ENCODE results near the gene LRMDA. TPM values are rescaled to one million over a fixed set of nuclear protein-coding genes. Genes with fewer than 3 reads are reported as not detected.

LRMDA gene
- total and polyA plus RNA-seq, 2 of the 13 experiments (the other 11 are each of a cell fraction or from before 2014, with no cell fraction given) = 13.4 to 22.0 TPM

- TF ChIP-seq PRMT3 (CRISPR knock-in tag; IDR thresholded peaks at IDR 0.05; ENCODE audit: borderline replicate concordance, low read depth) (0 out of 2 replicates have a peak, but pooled peaks have one; percentile 43), ZNF687 (CRISPR knock-in tag; IDR thresholded peaks at IDR 0.05) (peak; percentile 72), ELF4 (CRISPR knock-in tag; IDR thresholded peaks at IDR 0.05; ENCODE audit: borderline replicate concordance) (no peak), FIP1L1 (IDR thresholded peaks at IDR 0.05; ENCODE audit: borderline replicate concordance, insufficient read depth, low read depth, low read length) (no peak), ZFY (CRISPR knock-in tag; IDR thresholded peaks at IDR 0.05) (0 out of 2 replicates have a peak, but pooled peaks have one; percentile 38), SP1 (IDR thresholded peaks at IDR 0.05) (no peak), SP1 (CRISPR knock-in tag; IDR thresholded peaks at IDR 0.05) (no peak), BRCA1 (CRISPR knock-in tag; IDR thresholded peaks at IDR 0.05) (no peak), ATF2 (CRISPR knock-in tag; IDR thresholded peaks at IDR 0.05) (no peak), DR1 (CRISPR knock-in tag; IDR thresholded peaks at IDR 0.05) (no peak), ZNF616 (CRISPR knock-in tag; IDR thresholded peaks at IDR 0.05; ENCODE audit: low read depth) (0 out of 2 replicates have a peak, but pooled peaks have one; percentile 30), ZNF597 (CRISPR knock-in tag; IDR thresholded peaks at IDR 0.05) (no peak), ZNF670 (CRISPR knock-in tag; IDR thresholded peaks at IDR 0.05; ENCODE audit: borderline replicate concordance) (no peak; the same call in 1 of the 2 replicates), DNMT3B (CRISPR knock-in tag; conservative IDR thresholded peaks at IDR 0.05) (no peak), ATRX (CRISPR knock-in tag; IDR thresholded peaks at IDR 0.05; ENCODE audit: borderline replicate concordance) (no peak), NFKB2 (CRISPR knock-in tag; IDR thresholded peaks at IDR 0.05; ENCODE audit: borderline replicate concordance) (peak; percentile 62; the same call in 1 of the 2 replicates), MTERF4 (CRISPR knock-in tag; IDR thresholded peaks at IDR 0.05) (peak; percentile 40; the same call in 1 of the 2 replicates), ZNF276 (CRISPR knock-in tag; IDR thresholded peaks at IDR 0.05; ENCODE audit: low read depth) (no peak; the same call in 1 of the 2 replicates), ZNF749 (CRISPR knock-in tag; IDR thresholded peaks at IDR 0.05; ENCODE audit: borderline replicate concordance) (peak; percentile 10; the same call in 1 of the 2 replicates)
Measured at GRCh38 chr10:75403939-75404814, 27.2 kb upstream of the LRMDA start (continued).

Data from HepG2 (cell line).